Activated T-cell treated with anti-CD3 and anti-CD28 coated beads for 48 hours (primary cell): Measurements from ENCODE around the gene TDRD12.
A peak's percentile ranks its signal among the peaks of the same experiment; 100 is the strongest.
"Not testable (repeated sequence)": the region's sequence is repeated elsewhere in the genome, so short reads cannot be mapped to it uniquely, and the experiment has no call there.

Experiments used
- DNase-seq: peaks from one replicate; pipeline ENCODE4 v3.0.0-alpha.2; 2020; ENCODE audit warnings: low read depth

The TDRD12 gene

GRCh38 chr19:32867436-32867835 lies 147.9 kb downstream of the TDRD12 start:
- DNase-seq: not testable (repeated sequence)

GRCh38 chr19:32868206-32868950 lies 148.8 kb downstream of the TDRD12 start:
- DNase-seq: no peak

GRCh38 chr19:32869369-32869965 lies 149.9 kb downstream of the TDRD12 start, which contains the start of gene SLC7A9:
SLC7A9 (minus strand) TSS chr19:32869767; CDS start chr19:32868534, 1,233 bp downstream.
- no peak for DNase-seq

- DNase-seq: no peak
Observed at GRCh38 chr19:32869966-32870573, 150.5 kb downstream of the TDRD12 start.

GRCh38 chr19:32870981-32871451 lies 151.4 kb downstream of the TDRD12 start:
- no peak for DNase-seq

- DNase-seq: no peak
Observed at GRCh38 chr19:32872391-32872790, 152.8 kb downstream of the TDRD12 start.

- peak; percentile 43 for DNase-seq
Observed at GRCh38 chr19:32873247-32873959, 153.8 kb downstream of the TDRD12 start.

GRCh38 chr19:32874605-32875004 lies 155.0 kb downstream of the TDRD12 start:
- DNase-seq: no peak

- no peak for DNase-seq
Observed at GRCh38 chr19:32875428-32875827, 155.9 kb downstream of the TDRD12 start.

GRCh38 chr19:32876236-32876918 lies 156.8 kb downstream of the TDRD12 start:
- DNase-seq: no peak

- no peak for DNase-seq
Observed at GRCh38 chr19:32876919-32877285, 157.3 kb downstream of the TDRD12 start.
